Measurements from ENCODE around the gene GSG1L.
"Not testable (repeated sequence)": the region's sequence is repeated elsewhere in the genome, so short reads cannot be mapped to it uniquely, and the experiment has no call there.

The GSG1L gene

GRCh38 chr16:27899736-27900135 lies 163.8 kb downstream of the GSG1L start:
- no peak for DNase-seq (ENCODE audit: low read depth)

- DNase-seq (ENCODE audit: low read depth): no peak
These were observed 169.1 kb downstream of the GSG1L start for GRCh38 chr16:27894386-27894785.

DNA sequence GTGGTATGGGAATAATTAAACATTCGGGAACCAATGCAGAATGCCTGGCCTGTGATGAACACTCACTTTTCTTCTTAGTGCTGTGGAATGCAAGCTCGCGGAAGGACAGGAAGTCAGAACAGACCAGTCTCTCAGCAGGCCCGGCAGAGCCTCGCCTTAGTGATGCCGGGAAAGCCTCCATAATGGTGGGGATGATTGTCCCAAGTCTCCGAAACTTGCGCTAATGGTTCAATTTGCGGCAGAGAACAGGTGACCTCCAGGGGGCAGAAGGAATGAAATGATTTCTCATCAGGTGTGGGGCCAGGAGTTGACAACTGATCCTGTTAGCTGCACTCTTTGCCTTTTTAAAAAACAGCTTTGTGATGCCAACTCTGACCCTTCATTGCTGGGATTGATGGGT lies 170.6 kb downstream of the GSG1L start:
- no peak for DNase-seq (ENCODE audit: low read depth)

GRCh38 chr16:27890866-27891265 lies 172.6 kb downstream of the GSG1L start:
- DNase-seq (ENCODE audit: low read depth): no peak

GRCh38 chr16:27890006-27890405 lies 173.5 kb downstream of the GSG1L start:
- DNase-seq (ENCODE audit: low read depth): no peak

DNA sequence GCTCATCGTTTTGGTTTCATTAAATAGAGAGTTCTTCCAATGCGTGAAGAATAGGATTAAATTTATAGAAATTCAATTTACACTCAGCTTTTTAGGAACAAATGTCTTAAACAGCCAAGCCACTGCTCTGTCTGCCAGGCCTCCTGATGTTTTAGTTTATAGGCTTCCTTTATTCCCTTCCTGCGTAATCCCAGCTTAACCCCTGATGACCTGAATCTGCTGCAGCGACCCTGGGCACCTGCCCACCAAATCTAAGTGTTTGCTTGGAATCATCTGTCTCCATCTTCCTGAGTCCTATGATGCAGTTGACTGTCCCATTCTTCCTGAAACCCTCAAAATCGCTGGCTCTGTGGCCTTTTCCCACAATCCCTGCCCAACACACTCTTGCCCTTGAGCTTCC lies 179.9 kb downstream of the GSG1L start:
- no peak for DNase-seq (ENCODE audit: low read depth)

- DNase-seq (ENCODE audit: low read depth): no peak
These were observed 183.2 kb downstream of the GSG1L start for GRCh38 chr16:27880287-27880686.

DNA sequence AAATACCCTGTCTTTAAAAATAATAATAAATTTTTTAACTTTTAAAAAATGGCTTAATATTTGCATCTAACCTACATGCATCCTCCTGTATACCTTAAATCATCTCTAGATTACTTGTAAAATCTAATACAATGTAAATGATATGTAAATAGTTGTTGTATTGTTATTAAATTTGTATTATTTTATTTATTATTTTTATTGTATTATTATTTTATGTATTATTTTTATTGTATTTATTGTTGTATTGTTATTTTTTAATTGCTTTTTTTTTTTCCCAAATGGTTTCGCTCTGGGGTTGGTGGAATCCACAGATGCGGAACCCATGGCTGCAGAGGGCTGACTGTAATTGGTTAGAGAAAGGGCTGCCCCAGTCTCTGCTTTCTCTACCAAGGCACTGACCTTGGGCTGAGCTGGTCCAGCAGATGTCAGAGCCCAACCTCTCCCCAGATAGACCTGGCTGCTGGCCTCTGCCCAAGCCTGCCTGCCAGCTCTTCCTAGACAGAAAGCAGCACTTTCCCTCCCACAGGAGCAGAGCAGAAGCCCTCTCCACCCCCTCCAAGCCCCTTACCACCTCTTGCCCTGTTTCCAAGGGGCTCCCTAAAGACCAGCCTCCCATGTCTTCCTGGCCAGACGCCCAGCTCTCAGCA lies 183.8 kb downstream of the GSG1L start:
- DNase-seq (ENCODE audit: low read depth): no peak

- not testable (repeated sequence) for DNase-seq (ENCODE audit: low read depth)
These were observed 190.9 kb downstream of the GSG1L start for GRCh38 chr16:27872627-27873026.

DNA sequence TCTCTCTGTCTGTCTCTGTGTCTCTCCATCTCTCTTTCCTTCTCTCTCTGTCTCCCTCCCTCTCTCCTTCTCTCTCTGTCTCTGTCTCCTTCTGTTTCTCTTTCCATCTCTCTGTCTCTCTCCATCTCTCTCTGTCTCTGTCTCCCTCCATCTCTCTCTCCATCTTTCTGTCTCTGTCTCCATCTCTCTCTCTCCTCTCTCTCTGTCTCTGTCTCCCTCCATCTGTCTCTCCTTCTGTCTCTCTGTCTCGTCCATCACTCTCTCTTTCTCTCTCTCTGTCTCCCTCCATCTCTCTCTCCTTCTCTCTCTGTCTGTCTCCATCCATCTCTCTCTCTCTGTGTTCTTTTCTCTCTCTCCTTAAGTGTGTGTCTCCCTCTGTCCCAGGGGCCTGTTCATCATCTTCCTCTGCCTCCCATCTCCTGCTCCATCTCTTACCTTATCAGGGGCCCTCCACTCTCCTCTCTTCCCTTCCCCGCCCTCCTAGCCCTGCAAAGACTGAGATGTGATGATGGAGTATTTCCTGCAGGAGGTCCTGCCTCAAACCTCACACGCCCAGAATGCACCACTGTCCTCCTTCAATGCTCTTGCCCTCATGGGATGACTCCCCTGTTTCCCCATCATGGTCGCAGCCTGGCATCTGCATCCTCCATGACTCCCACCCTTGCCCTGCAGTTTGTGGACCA lies 193.3 kb downstream of the GSG1L start:
- no peak for DNase-seq (ENCODE audit: low read depth)

DNA sequence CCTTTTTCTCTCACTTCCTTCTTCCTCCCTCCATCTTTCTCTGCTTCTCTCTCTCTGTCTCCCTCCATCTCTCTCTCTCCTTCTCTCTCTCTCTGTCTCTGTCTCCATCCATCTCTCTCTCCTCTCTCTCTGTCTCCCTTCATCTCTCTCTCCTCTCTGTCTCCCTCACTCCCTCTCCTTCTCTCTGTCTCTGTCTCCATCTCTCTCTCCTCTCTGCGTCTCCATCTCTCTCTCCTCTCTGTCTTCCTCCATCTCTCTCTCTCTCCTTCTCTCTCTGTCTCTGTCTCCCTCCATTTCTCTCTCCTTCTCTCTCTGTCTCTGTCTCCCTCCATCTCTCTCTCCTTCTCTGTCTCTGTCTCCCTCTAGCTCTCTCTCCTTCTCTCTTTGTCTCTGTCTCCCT lies 194.1 kb downstream of the GSG1L start:
- no peak for DNase-seq (ENCODE audit: low read depth)

- DNase-seq (ENCODE audit: low read depth): no peak
These were observed 195.3 kb downstream of the GSG1L start for GRCh38 chr16:27868180-27868579.

GRCh38 chr16:27867122-27868110 lies 196.1 kb downstream of the GSG1L start:
- DNase-seq (ENCODE audit: low read depth): peak; percentile 59

GRCh38 chr16:27863377-27863776 lies 200.1 kb downstream of the GSG1L start:
- DNase-seq (ENCODE audit: low read depth): no peak

DNA sequence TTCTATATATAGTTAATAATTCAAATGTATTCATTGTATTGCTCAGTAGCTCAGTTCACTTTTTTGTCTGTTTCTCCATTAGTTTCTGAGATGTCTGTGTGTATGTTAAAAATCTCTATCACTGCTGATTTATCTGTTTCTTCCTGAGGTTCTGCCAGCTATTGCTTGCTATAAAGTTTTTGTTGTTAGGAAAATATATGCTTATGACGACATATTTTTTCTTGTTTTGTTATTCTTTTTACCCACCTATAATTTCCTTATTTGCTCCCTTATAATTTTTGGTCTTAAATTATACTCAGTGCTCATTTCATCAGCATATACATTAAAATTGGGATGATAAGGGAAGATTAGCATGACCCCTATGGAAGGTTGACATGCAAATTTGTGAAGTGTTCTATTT lies 200.6 kb downstream of the GSG1L start:
- DNase-seq (ENCODE audit: low read depth): no peak

- DNase-seq (ENCODE audit: low read depth): no peak
These were observed 203.4 kb downstream of the GSG1L start for GRCh38 chr16:27860091-27860490.

GRCh38 chr16:27859020-27859419 lies 204.5 kb downstream of the GSG1L start:
- no peak for DNase-seq (ENCODE audit: low read depth)

GRCh38 chr16:27853651-27854050 lies 209.9 kb downstream of the GSG1L start:
- no peak for DNase-seq (ENCODE audit: low read depth)

- no peak for DNase-seq (ENCODE audit: low read depth)
These were observed 210.4 kb downstream of the GSG1L start for GRCh38 chr16:27853101-27853500.

DNA sequence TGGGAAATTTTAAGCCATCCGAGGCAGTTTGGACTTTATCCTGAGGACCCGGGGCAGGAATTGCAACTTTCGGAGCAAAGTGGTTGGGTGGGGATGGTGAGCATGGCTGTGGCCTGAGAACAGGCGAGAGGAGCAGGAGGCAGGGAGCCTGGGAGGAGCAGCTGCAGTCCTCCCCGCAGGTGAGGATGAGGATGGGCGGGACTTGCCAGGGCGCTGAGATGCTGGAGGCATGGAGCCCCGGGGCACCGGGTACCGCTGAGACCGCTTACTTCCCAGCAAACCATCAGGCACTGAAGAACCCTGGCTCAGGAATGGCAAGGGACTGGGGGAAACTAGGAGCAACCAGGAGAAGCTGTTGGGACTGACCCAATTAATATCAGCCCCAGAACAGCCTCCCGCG lies 210.8 kb downstream of the GSG1L start:
- DNase-seq (ENCODE audit: low read depth): no peak

DNA sequence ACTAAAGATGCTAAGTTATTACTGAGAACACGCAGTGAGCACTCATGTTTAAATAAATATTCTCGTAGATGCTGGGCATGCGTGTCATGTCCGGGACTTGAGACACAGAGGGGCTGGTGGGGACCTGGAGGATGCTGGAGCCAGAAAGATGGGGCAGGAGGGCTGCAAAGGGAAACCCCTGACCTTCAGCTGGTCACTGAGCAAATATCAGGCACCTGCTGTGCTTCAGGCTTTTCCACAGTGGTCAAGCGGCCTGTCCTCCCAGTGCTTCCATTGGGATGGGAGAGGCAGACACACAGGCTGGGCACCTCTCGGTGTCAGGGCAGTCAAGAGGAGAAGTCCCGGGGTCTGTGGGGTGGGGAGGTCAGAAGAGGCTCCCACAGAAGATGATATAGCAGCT lies 211.4 kb downstream of the GSG1L start:
- DNase-seq (ENCODE audit: low read depth): no peak

GRCh38 chr16:27851586-27851985 lies 211.9 kb downstream of the GSG1L start:
- no peak for DNase-seq (ENCODE audit: low read depth)

- DNase-seq (ENCODE audit: low read depth): no peak
These were observed 213.9 kb downstream of the GSG1L start for GRCh38 chr16:27849621-27850020.

All from amniotic epithelial cell (primary cell).